ENCODE data around the gene SP7. TPM values are rescaled to one million over a fixed set of nuclear protein-coding genes. Genes with fewer than 3 reads are reported as not detected.
A peak's percentile ranks its signal among the peaks of the same experiment; 100 is the strongest.

Gene SP7
- total and polyA plus RNA-seq, 2 experiments from 2014 or later, result 0.17 TPM; not detected in 1

GRCh38 chr12:53287741-53288216, 48.4 kb downstream of the SP7 start:
- H3K9me2 ChIP-seq (ENCODE audit: insufficient read depth), result no peaks in the 10 kb centered on the region
- no peaks in the 10 kb centered on the region for H3K4me1 ChIP-seq (ENCODE audit: insufficient read depth)
- H3K27me3 ChIP-seq (ENCODE audit: insufficient read depth), result no peaks in the 10 kb centered on the region
- peak overlapping the region; percentile 39; the same call in 1 of the 2 replicates for H3K27ac Mint-ChIP-seq
- H3K4me3 Mint-ChIP-seq, result no peak overlapping the region
- H3K4me3 ChIP-seq, result no peak overlapping the region
- no peaks in the 10 kb centered on the region for H3K79me2 ChIP-seq (replicated peaks; ENCODE audit: insufficient read depth)
- no peaks in the 10 kb centered on the region for H3K9me3 Mint-ChIP-seq
- no peaks in the 10 kb centered on the region; the same call in none of the 2 replicates for H4K20me1 ChIP-seq (replicated peaks; ENCODE audit: insufficient read depth)
- DNase-seq (ENCODE audit: low spot score) (peak; percentile 89), ATAC-seq (peak; percentile 98)
- peaks cover 79% of the 10 kb centered on the region for H3K36me3 Mint-ChIP-seq (ENCODE audit: low read depth)
- H3K4me1 Mint-ChIP-seq, result peaks cover 4% of the 10 kb centered on the region; the same call in 2 of the 3 replicates
- no peak overlapping the region for H2AFZ ChIP-seq
- H3K4me2 ChIP-seq, result no peak overlapping the region
- peaks cover 14% of the 10 kb centered on the region; the same call in 1 of the 2 replicates for H3F3A ChIP-seq (replicated peaks; ENCODE audit: low read depth)
- H3K27ac ChIP-seq (ENCODE audit: low read depth), result no peak overlapping the region
- H3K27me3 Mint-ChIP-seq (ENCODE audit: insufficient read depth, low read depth, poor library complexity), result peaks cover 5% of the 10 kb centered on the region
- TF ChIP-seq CTCF (conservative IDR thresholded peaks at IDR 0.05; ENCODE audit: low read depth in 2 of 2) (peak; percentile 83 to 94), ZNF462 (CRISPR knock-in tag; IDR thresholded peaks at IDR 0.05) (no peak)
- H3K36me3 ChIP-seq (ENCODE audit: insufficient read depth), result peaks cover 33% of the 10 kb centered on the region

- Histone ChIP-seq H3K36me3 (ENCODE audit: insufficient read depth) (peaks cover 39% of the 10 kb centered on the region), H3K4me3 (no peak overlapping the region), H3F3A (replicated peaks; ENCODE audit: low read depth) (peaks cover 14% of the 10 kb centered on the region; the same call in 1 of the 2 replicates)
These were observed 49.7 kb downstream of the SP7 start for GRCh38 chr12:53286448-53286847.

More at GRCh38 chr12:53286448-53286847, 49.7 kb downstream of the SP7 start:
- no peak overlapping the region for H3K27ac ChIP-seq (ENCODE audit: low read depth)
- H2AFZ ChIP-seq, result no peak overlapping the region
- H4K20me1 ChIP-seq (replicated peaks; ENCODE audit: insufficient read depth), result no peaks in the 10 kb centered on the region; the same call in none of the 2 replicates
- Mint-ChIP-seq H3K4me3 (no peak overlapping the region), H3K27me3 (ENCODE audit: insufficient read depth, low read depth, poor library complexity) (peaks cover 7% of the 10 kb centered on the region), H3K4me1 (peaks cover 4% of the 10 kb centered on the region; the same call in 2 of the 3 replicates), H3K36me3 (ENCODE audit: low read depth) (peaks cover 82% of the 10 kb centered on the region), H3K9me3 (no peaks in the 10 kb centered on the region), H3K27ac (no peak overlapping the region)
- no peaks in the 10 kb centered on the region for H3K79me2 ChIP-seq (replicated peaks; ENCODE audit: insufficient read depth)
- no peaks in the 10 kb centered on the region for H3K27me3 ChIP-seq (ENCODE audit: insufficient read depth)
- no peak overlapping the region for H3K4me2 ChIP-seq
- no peak for ATAC-seq
- DNase-seq (ENCODE audit: low spot score), result no peak
- no peaks in the 10 kb centered on the region for H3K4me1 ChIP-seq (ENCODE audit: insufficient read depth)
- no peaks in the 10 kb centered on the region for H3K9me2 ChIP-seq (ENCODE audit: insufficient read depth)
- TF ChIP-seq POLR2AphosphoS5 (IDR thresholded peaks at IDR 0.05; ENCODE audit: low read depth) (no peak), JUNB (IDR thresholded peaks at IDR 0.05; ENCODE audit: unreplicated experiment) (no peak)
